Measurements from ENCODE around the gene PPP1R14B.

- TF ChIP-seq EZH2 (IDR thresholded peaks at IDR 0.05; ENCODE audit: insufficient read depth, poor library complexity, severe bottlenecking) (no peak), EZH2phosphoT487 (IDR thresholded peaks at IDR 0.05; ENCODE audit: insufficient read depth, low read depth) (no peak)
These were observed 37.6 kb upstream of the PPP1R14B start, which contains the start of gene BAD for GRCh38 chr11:64284048-64284961.

All from GM23248 (cell line).